Nephron progenitor cell (in vitro differentiated cells): ENCODE results near the gene PPP1R1B.

Experiments used
- DNase-seq: peaks from one replicate; pipeline ENCODE4 v3.0.0; 2021
- H3K27ac Mint-ChIP-seq: 2 replicates; pipeline ENCODE4 v1.8.0; 2021; ENCODE audit warnings: mild to moderate bottlenecking, moderate library complexity, mixed read lengths
- H3K27me3 Mint-ChIP-seq: 2 replicates; pipeline ENCODE4 v1.8.0; 2021; ENCODE audit warnings: mild to moderate bottlenecking, low read depth, mixed read lengths; ENCODE audit not compliant: poor library complexity
- H3K36me3 Mint-ChIP-seq: 2 replicates; pipeline ENCODE4 v1.8.0; 2021; ENCODE audit warnings: low read depth, mixed read lengths
- H3K4me1 Mint-ChIP-seq: 2 replicates; pipeline ENCODE4 v1.8.0; 2021; ENCODE audit warnings: mixed read lengths
- H3K4me3 Mint-ChIP-seq: 2 replicates; pipeline ENCODE4 v1.8.0; 2021; ENCODE audit warnings: mild to moderate bottlenecking, moderate library complexity, mixed read lengths
- H3K9me3 Mint-ChIP-seq: 2 replicates; pipeline ENCODE4 v1.8.0; 2021; ENCODE audit warnings: mild to moderate bottlenecking, moderate library complexity, mixed read lengths
- TF ChIP-seq, protein P1 (sequence below): fragments of 200-600 bp; sonication (generic); IDR thresholded peaks from 2 replicates; pipeline ENCODE4 v1.5.0; 2021; ENCODE audit warnings: antibody characterized with exemption

The PPP1R1B gene

DNA sequence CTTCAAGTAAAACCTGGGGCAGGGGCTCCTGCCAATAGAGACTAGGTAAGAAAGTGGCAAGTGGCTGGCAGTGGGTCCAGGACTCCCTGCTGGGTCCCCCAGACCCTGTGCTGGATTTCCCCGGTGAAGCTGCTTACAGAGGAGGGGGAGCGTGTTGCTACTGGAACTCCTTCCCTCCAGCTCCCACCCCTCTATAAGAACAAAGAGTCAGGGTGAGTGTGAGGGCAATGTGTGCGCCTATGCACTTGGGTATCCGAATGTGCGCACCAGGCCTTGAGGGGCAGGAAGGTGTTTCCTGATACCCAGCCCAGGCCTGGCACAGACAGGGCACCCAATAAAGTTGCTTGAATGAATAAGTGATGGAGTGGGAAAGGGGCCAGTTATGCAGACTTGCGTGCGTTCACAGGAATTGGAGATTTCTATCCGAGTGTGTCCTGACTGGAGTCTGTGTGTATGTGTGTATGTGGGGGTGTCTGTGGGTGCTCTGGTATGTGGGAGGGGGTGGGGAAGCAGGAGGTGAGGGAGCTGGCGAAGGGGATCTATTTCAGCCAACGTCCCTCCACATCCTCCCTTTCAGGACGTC lies 30.7 kb upstream of the PPP1R1B start:
- H3K4me3 Mint-ChIP-seq, result no peak overlapping the region
- no peaks in the 10 kb centered on the region for H3K4me1 Mint-ChIP-seq
- H3K36me3 Mint-ChIP-seq, result no peaks in the 10 kb centered on the region
- no peak overlapping the region for H3K27ac Mint-ChIP-seq
- H3K9me3 Mint-ChIP-seq, result no peaks in the 10 kb centered on the region
- TF ChIP-seq, protein P1, sequence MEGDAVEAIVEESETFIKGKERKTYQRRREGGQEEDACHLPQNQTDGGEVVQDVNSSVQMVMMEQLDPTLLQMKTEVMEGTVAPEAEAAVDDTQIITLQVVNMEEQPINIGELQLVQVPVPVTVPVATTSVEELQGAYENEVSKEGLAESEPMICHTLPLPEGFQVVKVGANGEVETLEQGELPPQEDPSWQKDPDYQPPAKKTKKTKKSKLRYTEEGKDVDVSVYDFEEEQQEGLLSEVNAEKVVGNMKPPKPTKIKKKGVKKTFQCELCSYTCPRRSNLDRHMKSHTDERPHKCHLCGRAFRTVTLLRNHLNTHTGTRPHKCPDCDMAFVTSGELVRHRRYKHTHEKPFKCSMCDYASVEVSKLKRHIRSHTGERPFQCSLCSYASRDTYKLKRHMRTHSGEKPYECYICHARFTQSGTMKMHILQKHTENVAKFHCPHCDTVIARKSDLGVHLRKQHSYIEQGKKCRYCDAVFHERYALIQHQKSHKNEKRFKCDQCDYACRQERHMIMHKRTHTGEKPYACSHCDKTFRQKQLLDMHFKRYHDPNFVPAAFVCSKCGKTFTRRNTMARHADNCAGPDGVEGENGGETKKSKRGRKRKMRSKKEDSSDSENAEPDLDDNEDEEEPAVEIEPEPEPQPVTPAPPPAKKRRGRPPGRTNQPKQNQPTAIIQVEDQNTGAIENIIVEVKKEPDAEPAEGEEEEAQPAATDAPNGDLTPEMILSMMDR, result no peak
- no peak for DNase-seq
- H3K27me3 Mint-ChIP-seq, result peaks cover 100% of the 10 kb centered on the region

- no peaks in the 10 kb centered on the region for H3K36me3 Mint-ChIP-seq
- DNase-seq, result no peak
- no peak overlapping the region for H3K27ac Mint-ChIP-seq
- no peaks in the 10 kb centered on the region for H3K9me3 Mint-ChIP-seq
- peaks cover 100% of the 10 kb centered on the region for H3K27me3 Mint-ChIP-seq
- no peaks in the 10 kb centered on the region for H3K4me1 Mint-ChIP-seq
- no peak overlapping the region for H3K4me3 Mint-ChIP-seq
- TF ChIP-seq, protein P1, result no peak
These were observed 30.0 kb upstream of the PPP1R1B start for GRCh38 chr17:39596543-39597267.

- no peak for DNase-seq
- Mint-ChIP-seq H3K27me3 (peaks cover 100% of the 10 kb centered on the region), H3K4me1 (no peaks in the 10 kb centered on the region), H3K27ac (no peak overlapping the region), H3K36me3 (no peaks in the 10 kb centered on the region), H3K4me3 (no peak overlapping the region), H3K9me3 (no peaks in the 10 kb centered on the region)
- TF ChIP-seq, protein P1, result no peak
These were observed 29.2 kb upstream of the PPP1R1B start for GRCh38 chr17:39597372-39598046.

GRCh38 chr17:39598047-39598481 lies 28.7 kb upstream of the PPP1R1B start:
- H3K27me3 Mint-ChIP-seq, result peaks cover 100% of the 10 kb centered on the region
- H3K36me3 Mint-ChIP-seq, result no peaks in the 10 kb centered on the region
- no peaks in the 10 kb centered on the region for H3K9me3 Mint-ChIP-seq
- TF ChIP-seq, protein P1, result no peak
- H3K4me3 Mint-ChIP-seq, result no peak overlapping the region
- no peaks in the 10 kb centered on the region for H3K4me1 Mint-ChIP-seq
- no peak overlapping the region for H3K27ac Mint-ChIP-seq
- no peak for DNase-seq

- DNase-seq, result no peak
- peaks cover 100% of the 10 kb centered on the region for H3K27me3 Mint-ChIP-seq
- no peak overlapping the region for H3K4me3 Mint-ChIP-seq
- no peaks in the 10 kb centered on the region for H3K36me3 Mint-ChIP-seq
- no peaks in the 10 kb centered on the region for H3K9me3 Mint-ChIP-seq
- TF ChIP-seq, protein P1, result no peak
- H3K4me1 Mint-ChIP-seq, result no peaks in the 10 kb centered on the region
- no peak overlapping the region for H3K27ac Mint-ChIP-seq
These were observed 28.1 kb upstream of the PPP1R1B start for GRCh38 chr17:39598630-39599003.
